ENCODE data around the gene SLC43A3.
"Not testable (repeated sequence)": the region's sequence is repeated elsewhere in the genome, so short reads cannot be mapped to it uniquely, and the experiment has no call there.

Gene SLC43A3

DNA sequence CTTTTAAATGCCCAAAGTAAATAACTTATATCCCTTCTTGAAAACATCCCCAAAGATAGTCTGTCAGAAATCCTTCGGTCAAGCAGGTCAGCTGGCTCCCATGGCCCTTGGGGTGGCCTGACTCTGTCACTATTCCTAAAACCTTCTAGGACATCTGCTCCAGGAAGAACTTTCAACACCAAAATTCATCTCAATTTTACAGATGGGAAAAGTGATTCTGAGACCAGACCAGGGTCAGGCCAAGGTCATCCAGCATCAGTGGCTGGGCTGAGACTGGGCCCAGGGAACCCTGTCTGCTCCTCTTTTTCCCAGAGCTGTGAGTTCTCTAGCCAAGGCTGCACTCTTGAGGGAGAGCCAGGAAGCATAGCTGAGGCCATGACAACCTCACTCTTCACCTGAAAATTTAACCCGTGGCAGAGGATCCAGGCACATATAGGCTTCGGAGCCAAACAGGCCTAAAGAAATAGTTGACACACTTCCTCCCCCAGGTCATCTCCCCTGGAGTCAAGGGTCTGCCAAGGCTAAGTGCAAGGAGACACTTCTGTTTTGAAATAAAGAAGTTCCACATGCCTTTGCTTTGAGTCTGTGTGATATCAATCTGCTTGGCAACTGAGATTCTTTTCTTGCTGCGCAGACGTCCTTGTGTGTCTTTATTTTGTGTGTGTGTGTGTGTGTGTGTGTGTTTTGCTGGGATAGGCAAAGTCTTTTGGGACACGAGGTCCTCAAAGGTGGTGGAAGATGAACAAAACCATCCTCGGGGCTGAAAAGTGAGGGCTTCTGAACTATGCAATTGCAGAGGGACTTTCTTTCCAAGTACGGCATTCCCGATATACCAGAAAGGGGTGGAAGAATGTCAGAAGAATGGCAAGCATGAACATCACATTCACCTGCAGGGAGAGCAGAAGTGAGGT is 19.7 kb downstream of the SLC43A3 start:
- DNase-seq (ENCODE audit: low read depth in 2 of 2, low spot score in 1 of 2): no peak

GRCh38 chr11:57406337-57406904 is 20.5 kb downstream of the SLC43A3 start:
- DNase-seq (ENCODE audit: low read depth in 2 of 2, low spot score in 1 of 2): no peak

- DNase-seq (ENCODE audit: low read depth in 2 of 2, low spot score in 1 of 2): no peak
Measured at GRCh38 chr11:57405271-57405860, 21.6 kb downstream of the SLC43A3 start.

DNA sequence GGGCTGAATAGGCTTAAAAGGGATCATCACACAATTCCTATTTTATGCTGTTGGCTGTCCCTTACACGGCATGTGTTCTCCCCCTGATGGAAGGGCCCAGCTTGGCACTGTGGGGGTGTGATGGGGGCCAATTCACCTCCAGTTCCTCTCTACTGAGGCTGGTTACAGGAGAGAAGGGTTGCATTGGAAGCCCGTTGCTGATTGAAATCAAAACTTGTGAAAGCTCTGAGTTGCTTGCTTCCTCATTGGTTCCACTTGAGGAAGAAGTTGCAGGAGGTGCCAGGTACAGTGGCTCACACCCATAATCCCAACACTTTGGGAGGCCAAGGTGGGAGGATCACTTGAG is 23.1 kb downstream of the SLC43A3 start:
- DNase-seq (ENCODE audit: low read depth in 2 of 2, low spot score in 1 of 2): no peak

DNA sequence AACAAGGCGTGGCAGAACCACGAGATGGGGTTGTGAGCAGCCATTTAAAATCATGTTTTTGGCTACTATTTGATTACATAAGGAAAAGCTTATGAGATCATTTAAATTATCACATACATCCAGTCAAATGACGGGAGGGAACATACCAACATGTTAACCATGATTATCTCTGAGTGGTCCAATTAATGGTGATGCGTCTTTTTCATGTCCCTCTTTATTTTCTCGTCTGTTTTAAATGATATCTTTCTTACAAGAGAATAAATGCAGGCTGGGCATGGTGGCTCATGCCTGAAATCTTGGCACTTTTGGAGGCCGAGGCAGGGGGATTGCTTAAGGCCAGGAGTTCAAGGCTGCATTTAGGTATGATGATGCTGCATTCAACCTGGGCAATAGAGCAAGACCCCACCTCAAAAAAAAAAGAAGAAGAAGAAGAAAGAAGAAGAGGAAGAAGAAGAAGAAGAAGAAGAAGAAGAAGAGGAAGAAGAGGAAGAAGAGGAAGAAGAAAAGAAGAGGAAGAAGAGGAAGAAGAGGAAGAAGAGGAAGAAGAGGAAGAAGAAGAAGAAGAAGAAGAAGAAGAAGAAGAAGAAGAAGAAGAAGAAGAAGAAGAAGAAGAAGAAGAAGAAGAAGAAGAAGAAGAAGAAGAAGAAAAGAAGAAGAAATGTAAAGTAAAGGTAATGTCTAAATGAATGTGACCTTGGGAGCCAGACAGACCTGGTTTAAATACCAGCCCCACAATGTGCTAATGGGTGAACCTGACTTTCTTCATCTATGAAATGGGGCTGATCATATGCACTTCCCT is 23.7 kb downstream of the SLC43A3 start:
- not testable (repeated sequence) for DNase-seq (ENCODE audit: low read depth in 2 of 2, low spot score in 1 of 2)

DNA sequence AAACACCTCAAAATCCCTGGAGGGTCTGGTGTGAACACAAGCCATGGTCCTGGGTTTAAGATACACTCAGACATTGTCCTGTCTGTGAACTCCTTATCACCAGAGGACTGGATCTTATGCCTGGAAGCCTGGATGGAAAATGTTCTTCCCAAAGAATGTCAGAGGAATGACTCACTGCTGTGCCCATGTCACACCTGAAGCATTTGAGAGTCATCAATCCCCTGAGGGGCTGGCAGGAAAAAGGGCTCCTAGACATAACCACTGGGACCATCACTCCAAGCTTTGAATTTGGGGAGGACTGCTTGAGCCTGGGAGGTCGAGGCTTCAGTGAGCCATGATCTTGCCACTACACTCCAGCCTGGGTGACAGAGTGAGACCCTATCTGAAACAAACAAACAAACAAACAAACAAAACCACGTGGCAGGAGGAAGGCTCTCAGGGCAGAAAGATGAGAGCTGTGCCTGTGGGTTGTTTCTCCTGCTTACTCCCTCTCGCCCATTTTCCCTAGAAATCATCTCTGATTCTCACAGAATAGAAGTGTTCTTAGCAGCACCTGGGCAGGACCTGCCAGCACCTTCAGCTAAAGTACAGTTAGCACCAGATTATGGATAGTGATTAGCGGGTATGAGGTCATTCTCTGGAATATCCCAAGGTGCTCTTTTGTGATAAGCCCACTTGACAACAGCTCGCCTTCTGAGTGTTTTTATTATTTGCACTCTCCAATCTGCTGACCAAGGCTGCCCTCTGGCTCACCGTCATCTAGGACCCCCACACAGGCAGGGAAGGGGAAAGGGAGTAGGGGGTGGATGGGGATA is 24.5 kb downstream of the SLC43A3 start:
- DNase-seq (ENCODE audit: low read depth in 2 of 2, low spot score in 1 of 2): no peak

DNA sequence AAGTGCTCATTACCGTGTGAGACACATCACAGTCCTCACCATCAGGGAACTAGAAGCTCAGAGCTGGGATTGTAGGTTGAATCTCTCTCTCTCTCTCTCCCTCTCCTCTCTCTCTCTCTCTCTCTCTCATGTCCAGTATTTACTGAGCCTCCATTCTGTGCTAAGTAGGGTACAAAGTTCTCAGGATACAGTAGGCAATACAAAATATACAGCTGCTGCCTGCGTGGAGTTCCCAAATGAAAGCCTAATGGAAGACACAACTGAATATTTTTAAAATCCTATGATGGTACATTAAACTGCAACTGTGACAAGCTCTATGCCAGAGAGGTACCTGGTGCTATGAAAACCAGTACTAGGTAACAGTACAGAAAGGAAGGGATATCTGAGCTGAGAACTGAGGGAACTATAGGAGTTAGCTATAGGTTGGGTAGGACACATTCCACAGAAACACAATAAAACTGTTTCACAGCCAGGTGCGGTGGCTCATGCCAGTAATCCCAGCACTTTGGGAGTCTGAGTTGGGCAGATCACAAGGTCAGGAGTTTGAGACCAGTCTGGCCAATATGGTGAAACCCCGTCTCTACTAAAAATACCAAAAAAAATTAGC is 26.8 kb downstream of the SLC43A3 start:
- DNase-seq (ENCODE audit: low read depth in 2 of 2, low spot score in 1 of 2): no peak

- DNase-seq (ENCODE audit: low read depth in 2 of 2, low spot score in 1 of 2): no peak
Measured at GRCh38 chr11:57399221-57399620, 27.7 kb downstream of the SLC43A3 start.

DNA sequence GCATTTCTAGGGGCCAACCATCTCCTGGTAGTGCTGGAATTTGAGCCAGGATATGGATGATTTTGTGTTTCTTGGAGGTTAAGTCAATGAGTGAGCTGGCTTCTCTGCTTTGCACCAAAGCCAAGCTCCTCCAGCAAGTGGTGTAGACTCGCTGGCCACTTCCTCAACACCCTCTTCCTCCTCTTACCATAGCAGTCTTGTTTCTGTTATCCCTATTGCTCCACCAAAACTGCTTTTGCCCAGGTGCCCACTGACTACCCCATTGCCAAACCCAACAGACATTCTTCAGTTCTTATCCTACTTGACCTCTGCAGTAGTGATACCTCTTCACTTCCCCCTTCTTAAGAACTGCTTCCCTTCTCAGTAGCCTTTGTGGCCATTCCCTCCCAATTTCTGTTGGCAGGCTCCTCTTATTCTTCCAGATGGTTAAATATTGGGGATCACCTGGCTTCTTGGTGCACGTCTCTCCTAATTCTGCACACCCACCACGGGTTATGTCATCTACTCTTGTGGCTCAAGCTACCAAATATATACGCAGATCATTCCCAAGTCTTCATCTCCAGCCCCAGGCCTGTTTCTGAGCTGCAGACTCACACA is 29.4 kb downstream of the SLC43A3 start:
- DNase-seq (ENCODE audit: low read depth in 2 of 2, low spot score in 1 of 2): no peak

DNA sequence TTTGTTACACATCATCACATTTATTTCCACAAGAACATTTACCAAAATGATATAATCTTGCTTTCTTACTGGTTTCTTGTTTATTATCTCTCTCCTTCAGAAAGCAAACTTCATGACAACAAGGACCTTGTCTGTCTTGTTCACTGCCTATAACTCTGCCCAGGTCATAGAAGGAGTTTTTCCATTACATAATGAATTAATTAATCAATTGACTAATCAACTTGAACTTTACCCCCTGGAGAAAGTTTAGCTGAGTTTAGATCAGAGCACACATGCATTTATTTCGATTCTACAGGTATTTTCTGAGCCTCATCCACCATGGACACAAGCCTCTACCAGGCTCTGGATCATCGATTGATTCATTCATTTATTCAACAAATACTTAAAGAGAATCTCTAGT is 30.2 kb downstream of the SLC43A3 start:
- no peak for DNase-seq (ENCODE audit: low read depth in 2 of 2, low spot score in 1 of 2)

DNA sequence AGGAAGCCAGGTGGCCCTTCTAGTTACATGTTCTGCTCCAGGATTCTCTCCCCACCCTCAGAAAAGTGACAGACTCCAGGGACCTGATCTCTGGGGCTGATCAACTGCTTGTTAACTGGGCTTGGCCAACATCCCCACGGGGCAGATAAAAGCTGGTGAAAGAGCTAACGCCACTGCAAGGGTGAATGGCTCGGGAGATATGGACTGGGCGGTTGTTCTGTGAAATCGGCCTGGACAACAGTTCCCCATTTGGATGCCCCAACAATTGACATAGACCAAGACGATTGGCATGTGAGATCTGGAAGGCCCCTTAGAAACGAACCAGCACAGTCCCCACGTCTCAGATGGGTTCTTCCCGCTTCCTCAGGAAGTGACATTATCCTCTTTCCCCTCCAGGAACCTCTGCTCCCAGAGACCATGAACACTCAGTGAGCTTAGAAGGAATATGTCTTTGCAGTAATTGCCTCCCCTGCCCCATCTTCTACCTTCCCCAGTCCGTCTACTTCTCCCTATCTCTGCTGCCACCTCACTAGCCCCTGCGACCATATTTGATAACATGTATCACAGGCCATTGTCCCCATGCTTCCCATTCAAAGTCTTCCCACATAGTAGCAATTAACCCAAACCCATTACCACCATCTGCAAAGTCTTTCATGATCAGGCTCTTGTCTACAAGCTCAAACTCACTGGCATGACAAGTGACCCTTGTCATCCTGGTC is 30.9 kb downstream of the SLC43A3 start:
- DNase-seq (ENCODE audit: low read depth in 2 of 2, low spot score in 1 of 2): no peak

- no peak for DNase-seq (ENCODE audit: low read depth in 2 of 2, low spot score in 1 of 2)
Measured at GRCh38 chr11:57394203-57394965, 32.5 kb downstream of the SLC43A3 start.

DNA sequence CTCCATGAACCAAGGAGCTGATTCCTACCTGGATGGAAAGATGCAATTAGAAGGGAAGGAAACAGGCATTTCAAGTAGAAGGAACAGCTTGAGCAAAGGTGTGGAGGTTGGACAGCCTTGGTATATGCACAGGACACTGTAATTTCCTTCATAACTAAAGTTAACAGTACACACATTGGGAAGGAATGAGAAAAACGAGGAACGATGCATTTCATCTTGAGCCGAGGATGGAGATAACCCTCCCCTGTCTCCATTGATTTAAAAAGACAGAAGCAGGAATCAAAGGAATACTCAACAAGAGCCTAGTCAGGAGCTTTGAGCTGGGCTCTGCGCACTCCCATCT is 34.2 kb downstream of the SLC43A3 start:
- DNase-seq (ENCODE audit: low read depth in 2 of 2, low spot score in 1 of 2): no peak

DNA sequence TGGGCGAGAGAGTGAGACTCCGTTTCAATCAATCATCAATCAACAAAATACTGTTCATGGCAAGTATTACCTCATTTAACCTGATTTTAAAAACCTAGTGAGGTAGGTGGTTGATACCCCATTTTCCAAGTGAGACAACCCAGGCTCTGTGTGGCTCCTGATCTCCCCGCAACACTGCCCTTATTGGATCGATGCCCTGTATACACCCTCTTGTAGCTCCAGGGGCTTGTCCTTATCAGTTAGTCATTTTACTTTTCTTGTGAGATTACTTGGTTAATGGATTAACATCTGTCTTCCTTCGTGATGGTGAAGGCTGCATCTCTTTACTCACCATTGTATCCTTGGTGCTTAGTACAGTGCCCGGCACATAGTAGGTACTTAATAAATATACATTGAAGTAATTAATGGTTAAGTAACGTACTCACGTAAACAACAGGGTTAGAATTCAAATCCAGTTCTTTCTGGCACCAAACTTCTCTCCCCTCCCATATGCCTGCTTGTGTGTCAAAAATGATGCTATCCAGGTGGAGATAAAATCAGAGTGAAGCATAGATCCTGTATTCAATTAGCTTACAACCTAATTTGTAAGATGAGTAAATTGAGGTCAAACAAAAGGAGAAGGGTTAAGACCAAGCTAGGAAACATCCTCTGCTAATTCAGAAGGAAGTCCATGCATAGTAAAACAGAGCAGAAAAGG is 34.7 kb downstream of the SLC43A3 start:
- DNase-seq (ENCODE audit: low read depth in 2 of 2, low spot score in 1 of 2): no peak

- no peak for DNase-seq (ENCODE audit: low read depth in 2 of 2, low spot score in 1 of 2)
Measured at GRCh38 chr11:57391539-57391938, 35.4 kb downstream of the SLC43A3 start.

GRCh38 chr11:57391111-57391510 is 35.8 kb downstream of the SLC43A3 start:
- no peak for DNase-seq (ENCODE audit: low read depth in 2 of 2, low spot score in 1 of 2)

- DNase-seq (ENCODE audit: low read depth in 2 of 2, low spot score in 1 of 2): no peak
Measured at GRCh38 chr11:57390535-57390934, 36.4 kb downstream of the SLC43A3 start, which contains the start of gene PRG2. TSS of gene PRG2 (minus strand) at chr11:57390650. CDS start at chr11:57389944, 706 bp downstream.

All from stimulated activated CD8-positive, alpha-beta memory T cell treated with anti-CD3 and anti-CD28 coated beads, Interleukin-4, amount 100 ng/mL, for 1 hour (primary cell).